Activated B cell treated with CpG ODN at 0.5 μM for 24 hours (primary cell): ENCODE results near the gene SLC6A3. TPM values are rescaled to one million over a fixed set of nuclear protein-coding genes. Genes with fewer than 3 reads are reported as not detected.
"Not testable (repeated sequence)": the region's sequence is repeated elsewhere in the genome, so short reads cannot be mapped to it uniquely, and the experiment has no call there.

Experiments used
- ATAC-seq: fragments of 200-7000 bp; cut with Tn5 transposase; one replicate; pipeline ENCODE4 v1.10.0; 2021; ENCODE audit warnings: low read depth, mild to moderate bottlenecking, moderate library complexity
- CTCF ChIA-PET: fragments of 350-600 bp; sonication (Branson Sonifier 250); formaldehyde crosslinking; loops from one replicate; lab custom pipeline; 2021; ENCODE audit warnings: antibody characterized with exemption; lab: Charles Lee
- POLR2A ChIA-PET: fragments of 350-600 bp; sonication (Branson Sonifier 250); formaldehyde crosslinking; loops from one replicate; lab custom pipeline; 2021; ENCODE audit warnings: antibody characterized with exemption; lab: Charles Lee
- DNase-seq: peaks from one replicate; pipeline ENCODE4 v3.0.0; 2022
- H3K27ac Mint-ChIP-seq: one replicate; pipeline ENCODE4 v1.8.0; 2020; ENCODE audit warnings: mixed read lengths
- H3K27me3 Mint-ChIP-seq: one replicate; pipeline ENCODE4 v1.8.0; 2021; ENCODE audit warnings: mixed read lengths
- H3K36me3 Mint-ChIP-seq: one replicate; pipeline ENCODE4 v1.8.0; 2021; ENCODE audit warnings: low read depth, mixed read lengths
- H3K4me1 Mint-ChIP-seq: one replicate; pipeline ENCODE4 v1.8.0; 2021; ENCODE audit warnings: mixed read lengths
- H3K4me3 Mint-ChIP-seq: one replicate; pipeline ENCODE4 v1.8.0; 2020; ENCODE audit warnings: mild to moderate bottlenecking, mixed read lengths
- H3K9me3 Mint-ChIP-seq: one replicate; pipeline ENCODE4 v1.8.0; 2020; ENCODE audit warnings: mixed read lengths
- CTCF ChIP-seq: fragments of 200-600 bp; IDR thresholded peaks from one replicate; pipeline ENCODE4 v1.8.0; 2022; ENCODE audit warnings: antibody characterized with exemption, mild to moderate bottlenecking
- intact Hi-C: fragments of 100-400 bp; cut with micrococcal nuclease; formaldehyde crosslinking; loops from one replicate; pipeline ENCODE4 v1.15.1; 2024
- total RNA-seq: library from RNA; stranded (reverse); gene quantifications from 2 replicates; pipeline ENCODE4 v1.2.3, GENCODE V29; 2022

The SLC6A3 gene
- total RNA-seq, 1 donor from 2014 or later = 2.0 TPM

- CTCF ChIA-PET = no interaction called here
- DNase-seq (no peak), ATAC-seq (no peak)
- TF ChIP-seq CTCF = no peak
- peaks cover 86% of the 10 kb centered on the region for H3K36me3 Mint-ChIP-seq
- no peaks in the 10 kb centered on the region for H3K27me3 Mint-ChIP-seq
- POLR2A ChIA-PET = no interaction called here
- no peak overlapping the region for H3K27ac Mint-ChIP-seq
- intact Hi-C loops = no loop called here
- H3K4me3 Mint-ChIP-seq = no peak overlapping the region
- peaks cover 4% of the 10 kb centered on the region for H3K4me1 Mint-ChIP-seq
- peaks cover 6% of the 10 kb centered on the region for H3K9me3 Mint-ChIP-seq
These were observed 18.3 kb upstream of the SLC6A3 start for GRCh38 chr5:1463326-1464095.

DNA sequence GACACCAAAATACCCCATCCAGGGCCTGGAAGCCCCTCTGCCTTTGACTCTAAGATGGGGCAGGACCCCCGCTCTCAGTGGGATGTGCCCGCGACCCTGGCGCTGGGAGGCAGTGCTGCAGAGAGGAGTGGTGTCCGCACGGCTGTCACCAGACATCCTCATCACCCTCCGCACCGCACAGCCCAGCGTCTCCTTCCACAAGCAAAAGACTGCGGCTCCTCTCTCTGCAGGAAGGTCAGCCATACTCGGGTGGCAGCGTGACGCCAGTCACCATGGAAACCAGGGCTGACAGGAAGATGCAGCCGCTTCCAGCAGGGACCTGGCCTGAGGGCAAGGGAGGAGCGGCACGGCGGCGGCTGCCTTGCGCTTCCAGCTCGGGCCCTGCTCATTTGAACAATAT, 17.1 kb upstream of the SLC6A3 start:
- Mint-ChIP-seq H3K4me1 (no peaks in the 10 kb centered on the region), H3K27me3 (no peaks in the 10 kb centered on the region), H3K4me3 (no peak overlapping the region), H3K27ac (no peak overlapping the region), H3K36me3 (peaks cover 83% of the 10 kb centered on the region), H3K9me3 (peaks cover 6% of the 10 kb centered on the region)
- TF ChIP-seq CTCF = no peak
- intact Hi-C loops = no loop called here
- ATAC-seq (no peak), DNase-seq (no peak)
- POLR2A ChIA-PET = no interaction called here
- CTCF ChIA-PET = no interaction called here

DNA sequence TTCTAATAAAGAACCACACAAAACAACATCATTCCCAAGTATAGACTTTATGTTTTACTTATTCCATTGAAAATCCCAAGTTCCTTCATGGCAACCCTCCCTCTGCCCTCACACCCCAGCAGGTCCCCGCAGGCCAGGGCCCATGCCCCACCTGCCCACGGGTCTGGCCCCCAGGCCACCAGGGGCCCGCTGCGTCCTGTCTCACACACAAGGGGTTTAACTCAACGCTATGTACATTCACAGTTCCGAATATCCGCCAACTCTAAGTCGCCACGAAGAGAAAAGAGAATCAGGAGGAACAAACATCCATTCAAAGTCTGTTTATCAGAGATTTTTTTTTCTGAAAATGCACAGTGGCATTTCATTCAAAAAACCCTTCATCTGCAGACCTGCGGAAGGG, 16.2 kb upstream of the SLC6A3 start:
- ChIA-PET CTCF (no interaction called here), POLR2A (no interaction called here)
- ATAC-seq (no peak), DNase-seq (no peak)
- Mint-ChIP-seq H3K9me3 (peaks cover 9% of the 10 kb centered on the region), H3K27ac (no peak overlapping the region), H3K36me3 (peaks cover 79% of the 10 kb centered on the region), H3K4me1 (no peaks in the 10 kb centered on the region), H3K27me3 (no peaks in the 10 kb centered on the region), H3K4me3 (no peak overlapping the region)
- no peak for TF ChIP-seq CTCF
- intact Hi-C loops = no loop called here

DNA sequence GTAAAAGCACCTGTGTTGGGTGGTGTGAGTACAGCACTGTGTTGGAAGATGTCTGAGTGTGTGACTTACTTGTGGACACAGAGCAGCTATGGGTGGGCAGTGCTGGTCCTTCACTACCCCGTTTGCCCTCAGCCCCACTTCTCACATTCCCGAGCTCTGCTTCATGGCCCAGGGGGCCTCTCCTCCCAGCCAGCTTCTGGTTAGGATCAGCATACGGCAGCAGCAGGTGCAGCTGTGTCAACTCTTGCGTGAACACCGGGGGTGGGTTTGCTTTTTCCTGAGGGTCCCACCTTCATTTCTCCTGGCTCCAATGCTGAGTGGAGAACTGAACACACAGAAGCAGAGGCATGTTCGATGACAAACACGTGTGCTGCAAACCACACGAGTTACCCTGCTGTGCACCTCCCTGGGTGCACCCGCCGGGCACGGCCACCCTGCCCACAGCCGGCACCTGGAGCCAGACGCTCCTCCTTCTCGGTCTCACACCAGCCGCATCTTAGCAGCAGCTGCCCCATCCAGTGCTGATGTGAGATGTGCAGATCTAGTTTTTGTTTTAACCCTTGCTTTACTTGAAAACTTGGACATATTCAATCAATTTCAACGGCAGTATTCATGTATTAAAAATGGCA, 14.9 kb upstream of the SLC6A3 start:
- H3K36me3 Mint-ChIP-seq = peaks cover 67% of the 10 kb centered on the region
- H3K4me1 Mint-ChIP-seq = no peaks in the 10 kb centered on the region
- no peaks in the 10 kb centered on the region for H3K27me3 Mint-ChIP-seq
- intact Hi-C loops = no loop called here
- TF ChIP-seq CTCF = no peak
- POLR2A ChIA-PET = no interaction called here
- no peak overlapping the region for H3K4me3 Mint-ChIP-seq
- ATAC-seq (no peak), DNase-seq (no peak)
- CTCF ChIA-PET = no interaction called here
- peaks cover 7% of the 10 kb centered on the region for H3K9me3 Mint-ChIP-seq
- H3K27ac Mint-ChIP-seq = no peak overlapping the region

- POLR2A ChIA-PET, ATAC-seq, H3K4me1 Mint-ChIP-seq, H3K4me3 Mint-ChIP-seq, DNase-seq, H3K27me3 Mint-ChIP-seq, H3K9me3 Mint-ChIP-seq, intact Hi-C loops, CTCF ChIA-PET, H3K27ac Mint-ChIP-seq: not testable (repeated sequence)
- peaks cover 59% of the 10 kb centered on the region for H3K36me3 Mint-ChIP-seq
These were observed 14.2 kb upstream of the SLC6A3 start for GRCh38 chr5:1459435-1459834.

GRCh38 chr5:1456110-1456881, 11.1 kb upstream of the SLC6A3 start:
- Mint-ChIP-seq H3K9me3 (peaks cover 24% of the 10 kb centered on the region), H3K36me3 (peaks cover 33% of the 10 kb centered on the region)
- H3K4me3 Mint-ChIP-seq, H3K27ac Mint-ChIP-seq, H3K4me1 Mint-ChIP-seq, intact Hi-C loops, CTCF ChIA-PET, POLR2A ChIA-PET, H3K27me3 Mint-ChIP-seq, ATAC-seq, DNase-seq: not testable (repeated sequence)
